Measurements from ENCODE around the gene PCGF1. TPM values are rescaled to one million over a fixed set of nuclear protein-coding genes. Genes with fewer than 3 reads are reported as not detected.
A peak's percentile ranks its signal among the peaks of the same experiment; 100 is the strongest.

Gene PCGF1
- total and polyA plus RNA-seq, 9 of the 15 experiments (the other 6 are each of a cell fraction or from before 2014, with no cell fraction given), result 20.3 to 45.7 (median 29.3) TPM

- TF ChIP-seq, protein P1, sequence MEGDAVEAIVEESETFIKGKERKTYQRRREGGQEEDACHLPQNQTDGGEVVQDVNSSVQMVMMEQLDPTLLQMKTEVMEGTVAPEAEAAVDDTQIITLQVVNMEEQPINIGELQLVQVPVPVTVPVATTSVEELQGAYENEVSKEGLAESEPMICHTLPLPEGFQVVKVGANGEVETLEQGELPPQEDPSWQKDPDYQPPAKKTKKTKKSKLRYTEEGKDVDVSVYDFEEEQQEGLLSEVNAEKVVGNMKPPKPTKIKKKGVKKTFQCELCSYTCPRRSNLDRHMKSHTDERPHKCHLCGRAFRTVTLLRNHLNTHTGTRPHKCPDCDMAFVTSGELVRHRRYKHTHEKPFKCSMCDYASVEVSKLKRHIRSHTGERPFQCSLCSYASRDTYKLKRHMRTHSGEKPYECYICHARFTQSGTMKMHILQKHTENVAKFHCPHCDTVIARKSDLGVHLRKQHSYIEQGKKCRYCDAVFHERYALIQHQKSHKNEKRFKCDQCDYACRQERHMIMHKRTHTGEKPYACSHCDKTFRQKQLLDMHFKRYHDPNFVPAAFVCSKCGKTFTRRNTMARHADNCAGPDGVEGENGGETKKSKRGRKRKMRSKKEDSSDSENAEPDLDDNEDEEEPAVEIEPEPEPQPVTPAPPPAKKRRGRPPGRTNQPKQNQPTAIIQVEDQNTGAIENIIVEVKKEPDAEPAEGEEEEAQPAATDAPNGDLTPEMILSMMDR (IDR thresholded peaks at IDR 0.05 in 2 of 3, conservative IDR thresholded peaks at IDR 0.05 in 1 of 3; ENCODE audit: insufficient read depth in 2 of 3, low read depth in 1 of 3, low read length in 3 of 3), result peak; percentile 15 to 44 (median 24); a peak in 3 of 6 replicates
- no peak for TF ChIP-seq SAP30 (IDR thresholded peaks at IDR 0.05; ENCODE audit: borderline replicate concordance, insufficient read depth, low read depth, low read length, poor library complexity, severe bottlenecking)
- 0 out of 2 replicates have a peak, but pooled peaks have one; percentile 23 for TF ChIP-seq ZEB2 (IDR thresholded peaks at IDR 0.05)
These were observed 37.1 kb upstream of the PCGF1 start (continued) for GRCh38 chr2:74544634-74545033.

DNA sequence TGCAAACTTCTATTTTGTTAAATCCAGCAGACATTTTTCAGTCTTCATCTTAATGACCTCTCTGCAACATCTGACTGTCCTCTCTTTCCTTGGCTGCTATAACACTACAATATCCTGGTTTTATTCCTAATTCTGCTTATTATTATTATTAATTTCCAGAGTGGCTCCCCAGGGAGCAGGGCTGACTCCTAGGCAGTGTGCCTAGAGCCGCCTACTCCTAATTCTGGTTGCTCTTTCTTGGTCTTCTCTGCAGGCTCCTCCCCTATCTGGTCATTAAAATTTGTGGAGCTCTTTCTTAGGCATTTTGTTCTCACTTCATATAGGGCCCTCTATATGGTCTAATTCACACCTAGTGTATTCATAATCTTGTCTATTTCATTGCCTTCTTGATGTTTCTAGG, 35.5 kb upstream of the PCGF1 start:
- H3K79me2 ChIP-seq (ENCODE audit: control insufficient read depth, insufficient read depth, low read length), result no peaks in the 10 kb centered on the region
- DNase-seq (ENCODE audit: extremely low read depth in 1 of 4, low spot score in 3 of 4) (no peak), FAIRE-seq (no peak), ATAC-seq (no peak)
- H3K27ac ChIP-seq (ENCODE audit: extremely low read depth, low read depth, low read length), result no peak overlapping the region
- no peaks in the 10 kb centered on the region for H3K36me3 ChIP-seq (ENCODE audit: control insufficient read depth, insufficient read depth, low read length)
- H3K4me3 ChIP-seq, result no peak overlapping the region
- H2AFZ ChIP-seq (ENCODE audit: low read depth, low read length), result no peak overlapping the region
- WGBS (ENCODE audit: insufficient coverage, low coverage, missing lambda C conversion rate), result 86% methylated on average over 1 of the region's 1 CpG
- H3K4me1 ChIP-seq (replicated peaks in 1 of 2; ENCODE audit: control insufficient read depth in 2 of 2, insufficient read depth in 2 of 2, low read length in 2 of 2), result peaks cover 12 to 21% of the 10 kb centered on the region in 2 experiments
- POLR2A ChIA-PET, result interaction anchor here (0.8 to 1.4 kb wide), 3 partner anchors 8 to 41 kb away, joined by 3 to 4 read pairs (median 3); no protein-coding TSS in a partner anchor
- H4K20me1 ChIP-seq (replicated peaks; ENCODE audit: control insufficient read depth, insufficient read depth, low read length), result no peaks in the 10 kb centered on the region
- BruUV-seq (replicated peaks), result no TSS peak
- no peaks in the 10 kb centered on the region for H3K9me3 ChIP-seq (replicated peaks; ENCODE audit: control insufficient read depth, insufficient read depth, low read depth, low read length)
- in situ Hi-C loops (cut with MboI) (no loop called here), intact Hi-C loops (cut with micrococcal nuclease) (no loop called here)
- no peaks in the 10 kb centered on the region for H3K27me3 ChIP-seq (ENCODE audit: control insufficient read depth in 2 of 2, insufficient read depth in 2 of 2, low read length in 2 of 2)
- no peak overlapping the region for H3K9ac ChIP-seq (ENCODE audit: insufficient read depth in 1 of 2, low read depth in 2 of 2, low read length in 2 of 2)
- no peak overlapping the region for H3K4me2 ChIP-seq (ENCODE audit: insufficient read depth, low read length)
- no peaks in the 10 kb centered on the region for H3K9me1 ChIP-seq (ENCODE audit: control insufficient read depth, insufficient read depth, low read length)
- CTCF ChIA-PET (ENCODE audit: low intra/inter-chr PET ratio), result interaction anchor here (0.7 to 1.1 kb wide), 2 partner anchors 59 to 215 kb away, joined by 3 to 4 read pairs; no protein-coding TSS in a partner anchor
- TF ChIP-seq ZNF551 (CRISPR knock-in tag; IDR thresholded peaks at IDR 0.05), result no peak
- TF ChIP-seq ZNF76 (CRISPR knock-in tag; IDR thresholded peaks at IDR 0.05; ENCODE audit: borderline replicate concordance), result no peak
- TF ChIP-seq MTA3 (IDR thresholded peaks at IDR 0.05; ENCODE audit: borderline replicate concordance), result no peak
- TF ChIP-seq FOXO4 (CRISPR knock-in tag; IDR thresholded peaks at IDR 0.05), result no peak
- no peak for TF ChIP-seq CBFB (CRISPR knock-in tag; IDR thresholded peaks at IDR 0.05)
- no peak for TF ChIP-seq RB1 (IDR thresholded peaks at IDR 0.05; ENCODE audit: low read depth)
- no peak for TF ChIP-seq FOXK2 (conservative IDR thresholded peaks at IDR 0.05 in 1 of 2, IDR thresholded peaks at IDR 0.05 in 1 of 2; ENCODE audit: low read depth in 2 of 2)
- no peak for TF ChIP-seq NFYB (IDR thresholded peaks at IDR 0.05; ENCODE audit: extremely low read depth, insufficient read length)
- TF ChIP-seq, protein P2, sequence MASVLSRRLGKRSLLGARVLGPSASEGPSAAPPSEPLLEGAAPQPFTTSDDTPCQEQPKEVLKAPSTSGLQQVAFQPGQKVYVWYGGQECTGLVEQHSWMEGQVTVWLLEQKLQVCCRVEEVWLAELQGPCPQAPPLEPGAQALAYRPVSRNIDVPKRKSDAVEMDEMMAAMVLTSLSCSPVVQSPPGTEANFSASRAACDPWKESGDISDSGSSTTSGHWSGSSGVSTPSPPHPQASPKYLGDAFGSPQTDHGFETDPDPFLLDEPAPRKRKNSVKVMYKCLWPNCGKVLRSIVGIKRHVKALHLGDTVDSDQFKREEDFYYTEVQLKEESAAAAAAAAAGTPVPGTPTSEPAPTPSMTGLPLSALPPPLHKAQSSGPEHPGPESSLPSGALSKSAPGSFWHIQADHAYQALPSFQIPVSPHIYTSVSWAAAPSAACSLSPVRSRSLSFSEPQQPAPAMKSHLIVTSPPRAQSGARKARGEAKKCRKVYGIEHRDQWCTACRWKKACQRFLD (CRISPR knock-in tag; IDR thresholded peaks at IDR 0.05), result no peak
- TF ChIP-seq, protein P3, sequence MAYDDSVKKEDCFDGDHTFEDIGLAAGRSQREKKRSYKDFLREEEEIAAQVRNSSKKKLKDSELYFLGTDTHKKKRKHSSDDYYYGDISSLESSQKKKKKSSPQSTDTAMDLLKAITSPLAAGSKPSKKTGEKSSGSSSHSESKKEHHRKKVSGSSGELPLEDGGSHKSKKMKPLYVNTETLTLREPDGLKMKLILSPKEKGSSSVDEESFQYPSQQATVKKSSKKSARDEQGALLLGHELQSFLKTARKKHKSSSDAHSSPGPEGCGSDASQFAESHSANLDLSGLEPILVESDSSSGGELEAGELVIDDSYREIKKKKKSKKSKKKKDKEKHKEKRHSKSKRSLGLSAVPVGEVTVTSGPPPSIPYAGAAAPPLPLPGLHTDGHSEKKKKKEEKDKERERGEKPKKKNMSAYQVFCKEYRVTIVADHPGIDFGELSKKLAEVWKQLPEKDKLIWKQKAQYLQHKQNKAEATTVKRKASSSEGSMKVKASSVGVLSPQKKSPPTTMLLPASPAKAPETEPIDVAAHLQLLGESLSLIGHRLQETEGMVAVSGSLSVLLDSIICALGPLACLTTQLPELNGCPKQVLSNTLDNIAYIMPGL (CRISPR knock-in tag; IDR thresholded peaks at IDR 0.05), result no peak

All from K562 (cell line).